Activated naive CD4-positive, alpha-beta T cell treated with anti-CD3 and anti-CD28 coated beads, Interleukin-2, amount 50 U/mL, for 72 hours (primary cell): ENCODE data around the gene ESPNL. TPM values are rescaled to one million over a fixed set of nuclear protein-coding genes. Genes with fewer than 3 reads are reported as not detected.

Experiments used
- ATAC-seq, 2 donors: fragments of 150-1000 bp; cut with Tn5 transposase; 2 replicates each; pipeline ENCODE4 v1.10.0; 2021; ENCODE audit warnings: mild to moderate bottlenecking in 2 of 2, moderate library complexity in 2 of 2
- DNase-seq, 2 donors: peaks; one replicate each; pipeline ENCODE4 v3.0.0; 2021 to 2022; ENCODE audit warnings: low spot score in 2 of 2
- H3K27ac Mint-ChIP-seq, 2 donors: one replicate each; pipeline ENCODE4 v1.8.0; 2022; ENCODE audit warnings: mild to moderate bottlenecking in 2 of 2, mixed read lengths in 2 of 2
- H3K36me3 Mint-ChIP-seq, 2 donors: one replicate each; pipeline ENCODE4 v1.8.0; 2022; ENCODE audit warnings: mixed read lengths in 2 of 2
- H3K9me3 Mint-ChIP-seq, 2 donors: one replicate each; pipeline ENCODE4 v1.8.0; 2022; ENCODE audit warnings: mixed read lengths in 2 of 2
- total RNA-seq, 2 donors: library from RNA; stranded (reverse); gene quantifications; one replicate each; pipeline ENCODE4 v1.2.3, GENCODE V29; 2022

ESPNL gene
- total RNA-seq, 2 donors from 2014 or later, result 0.18 to 0.43 TPM

- Mint-ChIP-seq H3K27ac (no peak overlapping the region), H3K36me3 (no peaks in the 10 kb centered on the region), H3K9me3 (no peaks in the 10 kb centered on the region)
- ATAC-seq (peak; percentile 24 to 61), DNase-seq (no peak)
Measured at GRCh38 chr2:238127165-238128060, 27.3 kb downstream of the ESPNL start.

DNA sequence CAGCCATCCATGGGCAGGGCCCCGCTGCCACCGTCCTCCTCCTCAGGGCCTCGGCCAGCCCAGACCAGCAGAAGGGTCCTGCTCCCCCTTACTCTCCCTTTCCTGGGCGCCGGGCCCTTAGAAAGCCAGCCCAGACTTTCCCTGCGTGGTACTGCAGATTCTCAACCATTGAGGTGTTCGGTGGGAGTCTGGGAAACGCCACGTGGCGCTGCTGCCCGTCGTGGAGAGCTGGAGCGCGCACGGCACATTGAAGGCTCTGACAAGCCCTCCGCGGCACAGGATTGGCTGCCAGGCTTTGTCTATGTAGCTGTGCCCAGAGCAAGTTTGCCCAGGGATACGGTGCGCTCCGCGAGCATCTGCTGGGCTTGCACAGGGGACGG is 27.9 kb downstream of the ESPNL start:
- Mint-ChIP-seq H3K36me3 (no peaks in the 10 kb centered on the region), H3K9me3 (no peaks in the 10 kb centered on the region), H3K27ac (no peak overlapping the region)
- DNase-seq (no peak), ATAC-seq (no peak)

DNA sequence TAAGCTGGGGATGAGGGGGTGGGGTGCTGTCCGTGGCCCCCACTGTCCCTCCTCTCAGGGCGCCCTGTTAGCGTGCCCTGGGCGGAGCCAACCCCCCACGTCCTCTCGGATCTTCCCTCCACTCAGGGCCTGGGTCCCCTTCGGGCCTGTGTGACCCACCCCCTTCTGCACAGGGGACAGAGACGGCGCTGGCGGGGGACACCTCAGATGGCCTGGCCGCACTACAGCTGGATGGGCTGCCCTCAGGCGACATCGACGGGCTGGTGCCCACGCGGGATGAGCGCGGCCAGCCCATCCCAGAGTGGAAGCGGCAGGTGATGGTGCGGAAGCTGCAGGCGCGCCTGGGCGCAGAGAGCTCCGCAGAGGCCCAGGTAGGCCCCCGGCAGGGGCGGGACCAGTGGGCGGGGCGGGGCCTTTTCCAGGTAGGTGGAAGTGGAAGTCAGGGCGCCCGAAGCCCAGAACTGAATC is 28.4 kb downstream of the ESPNL start:
- DNase-seq, result no peak
- Mint-ChIP-seq H3K9me3 (no peaks in the 10 kb centered on the region), H3K27ac (no peak overlapping the region), H3K36me3 (no peaks in the 10 kb centered on the region)
- no peak for ATAC-seq

GRCh38 chr2:238129166-238130010 is 29.2 kb downstream of the ESPNL start:
- ATAC-seq (no peak), DNase-seq (no peak)
- Mint-ChIP-seq H3K27ac (no peak overlapping the region), H3K36me3 (no peaks in the 10 kb centered on the region), H3K9me3 (no peaks in the 10 kb centered on the region)

GRCh38 chr2:238130111-238130695 is 30.1 kb downstream of the ESPNL start:
- no peaks in the 10 kb centered on the region for H3K9me3 Mint-ChIP-seq
- H3K27ac Mint-ChIP-seq, result no peak overlapping the region
- ATAC-seq, result no peak

DNA sequence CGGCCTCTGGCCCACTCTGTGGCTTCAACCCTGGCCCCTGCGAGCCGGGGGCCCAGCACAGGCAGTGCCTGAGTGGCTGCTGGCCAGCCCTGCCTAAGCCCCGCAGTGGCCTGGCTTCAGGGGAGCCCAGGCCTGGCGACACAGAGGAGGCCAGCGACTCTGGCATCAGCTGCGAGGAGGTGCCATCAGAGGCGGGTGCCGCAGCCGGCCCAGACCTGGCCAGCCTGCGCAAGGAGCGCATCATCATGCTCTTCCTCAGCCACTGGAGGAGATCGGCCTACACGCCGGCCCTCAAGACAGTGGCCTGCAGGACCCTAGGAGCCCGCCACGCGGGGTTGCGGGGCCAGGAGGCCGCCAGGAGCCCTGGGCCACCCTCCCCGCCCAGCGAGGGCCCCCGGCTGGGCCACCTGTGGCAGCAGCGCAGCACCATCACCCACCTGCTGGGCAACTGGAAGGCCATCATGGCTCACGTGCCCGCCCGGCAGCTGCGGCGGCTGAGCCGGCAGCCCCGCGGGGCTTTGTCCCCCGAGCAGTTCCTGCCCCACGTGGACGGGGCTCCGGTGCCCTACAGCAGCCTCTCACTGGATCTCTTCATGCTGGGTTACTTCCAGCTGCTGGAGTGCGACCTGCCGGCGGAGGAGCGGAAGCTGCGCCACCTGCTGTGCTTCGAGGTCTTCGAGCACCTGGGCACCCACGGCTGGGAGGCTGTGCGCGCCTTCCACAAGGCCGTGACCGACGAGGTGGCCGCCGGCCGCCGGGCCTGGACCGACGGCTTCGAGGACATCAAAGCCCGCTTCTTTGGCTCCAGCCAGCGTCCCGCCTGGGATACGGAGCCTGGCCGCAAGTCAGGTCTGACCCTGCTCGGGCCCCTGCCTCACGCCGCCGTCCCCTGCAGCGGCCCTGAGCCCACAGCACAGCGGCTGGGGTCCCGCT is 30.8 kb downstream of the ESPNL start:
- H3K9me3 Mint-ChIP-seq, result no peaks in the 10 kb centered on the region
- ATAC-seq, result no peak
- no peak overlapping the region for H3K27ac Mint-ChIP-seq
- H3K36me3 Mint-ChIP-seq, result no peaks in the 10 kb centered on the region
- DNase-seq, result no peak

More at GRCh38 chr2:238130111-238130695, 30.1 kb downstream of the ESPNL start:
- DNase-seq, result no peak
- no peaks in the 10 kb centered on the region for H3K36me3 Mint-ChIP-seq

DNA sequence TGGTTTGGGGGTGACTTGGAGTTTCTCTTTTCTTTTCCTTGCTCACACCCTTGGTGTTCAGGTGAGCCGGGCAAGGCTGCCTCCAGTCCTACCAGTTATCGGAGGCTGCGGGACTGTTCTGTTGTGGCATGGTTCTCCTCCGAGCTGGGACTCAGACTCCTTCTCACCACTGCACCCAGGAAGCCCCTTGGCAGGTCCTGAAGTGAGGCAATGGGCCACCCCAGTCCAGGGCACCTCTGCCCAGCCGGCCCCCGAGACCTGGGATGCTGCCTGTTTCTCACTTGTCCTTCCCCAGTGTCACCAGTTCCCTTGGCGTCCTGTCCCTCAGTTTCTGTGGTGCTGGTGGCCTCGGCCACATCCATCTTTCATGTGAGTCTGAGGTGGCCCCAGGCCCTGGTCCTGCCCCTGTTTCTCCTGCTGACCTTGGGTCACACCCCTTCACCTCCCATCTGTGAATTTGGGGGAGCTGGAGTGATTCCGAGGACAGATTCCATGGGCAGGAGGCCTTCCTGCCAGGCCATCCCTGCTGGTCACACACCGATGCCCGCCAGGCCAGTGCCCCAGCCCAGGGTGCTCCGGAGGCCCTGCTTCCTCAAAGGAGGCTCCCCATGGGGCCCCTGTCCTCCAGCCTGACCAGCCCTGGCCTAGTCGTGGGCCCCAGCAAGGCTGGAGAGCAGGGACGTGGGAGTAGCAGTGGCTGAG is 31.8 kb downstream of the ESPNL start:
- no peak for ATAC-seq
- Mint-ChIP-seq H3K9me3 (no peaks in the 10 kb centered on the region), H3K27ac (no peak overlapping the region), H3K36me3 (no peaks in the 10 kb centered on the region)
- no peak for DNase-seq

GRCh38 chr2:238132463-238133450 is 32.6 kb downstream of the ESPNL start:
- Mint-ChIP-seq H3K27ac (no peak overlapping the region), H3K36me3 (no peaks in the 10 kb centered on the region), H3K9me3 (no peaks in the 10 kb centered on the region)
- ATAC-seq, result no peak
- no peak for DNase-seq

DNA sequence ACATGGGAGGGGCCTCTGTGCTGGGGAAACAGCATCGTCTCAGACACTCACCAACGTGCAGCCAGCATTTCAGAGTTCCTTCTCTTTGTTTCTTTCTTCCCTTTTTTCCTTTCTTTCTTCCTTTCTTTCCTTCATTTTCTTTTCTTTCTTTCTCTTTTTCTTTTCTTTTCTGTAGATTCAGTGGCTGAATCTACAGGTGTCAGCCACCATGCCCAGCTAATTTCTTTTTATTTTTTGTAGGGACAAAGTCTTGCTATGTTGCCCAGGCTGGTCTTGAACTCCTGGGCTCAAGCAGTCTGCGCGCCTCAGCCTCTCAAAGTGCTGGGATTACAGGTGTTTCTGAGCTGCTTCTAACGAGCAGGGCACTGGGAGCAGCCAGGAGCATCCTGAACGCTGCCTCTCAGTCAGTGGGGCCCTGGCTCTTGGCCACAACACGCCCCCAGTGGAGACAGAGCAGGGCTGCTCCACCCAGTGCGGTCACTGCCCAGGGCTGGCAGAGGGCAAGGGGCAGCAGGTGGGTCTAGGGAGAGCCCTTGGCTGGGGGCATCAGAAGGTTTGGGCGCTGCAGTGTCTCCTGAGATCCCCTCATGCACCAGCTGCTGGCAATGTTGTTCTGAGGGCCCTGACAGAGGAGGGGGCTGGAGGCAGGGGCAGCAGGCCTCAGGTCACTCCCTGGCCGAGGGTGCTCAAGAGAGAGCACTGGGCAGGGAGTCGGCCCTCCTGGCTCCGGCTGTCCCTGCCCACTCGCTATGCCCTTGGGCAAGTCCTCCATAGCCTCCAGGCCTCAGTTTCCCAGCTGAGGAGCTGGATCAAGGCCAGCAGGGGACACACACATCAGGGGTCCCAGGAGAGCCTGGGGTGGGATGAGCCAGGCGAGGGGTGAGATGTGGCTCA is 33.6 kb downstream of the ESPNL start:
- ATAC-seq (no peak), DNase-seq (no peak)
- Mint-ChIP-seq H3K9me3 (no peaks in the 10 kb centered on the region), H3K27ac (peak overlapping the region in 1 of 2 donors; percentile 68), H3K36me3 (no peaks in the 10 kb centered on the region)

GRCh38 chr2:238134393-238134785 is 34.2 kb downstream of the ESPNL start:
- ATAC-seq, result no peak
- Mint-ChIP-seq H3K27ac (no peak overlapping the region), H3K9me3 (no peaks in the 10 kb centered on the region), H3K36me3 (no peaks in the 10 kb centered on the region)
- DNase-seq, result no peak

DNA sequence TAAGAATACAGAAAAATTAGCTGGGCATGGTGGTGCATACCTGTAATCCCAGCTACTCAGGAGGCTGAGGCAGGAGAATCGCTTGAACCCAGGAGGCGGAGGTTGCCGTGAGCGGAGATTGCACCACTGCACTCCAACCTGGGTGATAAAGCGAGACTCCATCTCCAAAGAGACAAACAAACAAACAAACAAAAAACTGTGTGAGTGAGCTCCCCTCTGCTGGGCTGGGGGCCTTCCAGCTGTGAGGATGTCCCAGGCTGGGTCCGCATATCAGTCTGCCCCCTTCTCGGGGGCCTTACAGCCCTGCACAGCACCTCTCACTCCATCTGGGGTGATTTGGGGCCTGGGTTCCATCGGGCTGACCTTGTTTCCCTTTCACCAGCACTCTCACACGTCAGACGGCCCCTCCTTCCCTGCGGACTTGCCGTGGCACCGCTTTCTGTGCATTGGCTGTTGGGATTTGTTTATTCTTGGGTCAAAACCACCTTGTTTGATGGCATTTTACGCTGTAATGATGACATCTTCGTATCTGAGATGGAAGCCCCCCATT is 35.5 kb downstream of the ESPNL start:
- ATAC-seq, result no peak

GRCh38 chr2:238136820-238137537 is 36.8 kb downstream of the ESPNL start:
- H3K36me3 Mint-ChIP-seq, result no peaks in the 10 kb centered on the region
- DNase-seq (no peak), ATAC-seq (no peak)
- no peak overlapping the region for H3K27ac Mint-ChIP-seq
- H3K9me3 Mint-ChIP-seq, result no peaks in the 10 kb centered on the region

More for the DNA sequence above, 35.5 kb downstream of the ESPNL start:
- no peaks in the 10 kb centered on the region for H3K36me3 Mint-ChIP-seq
- H3K9me3 Mint-ChIP-seq, result no peaks in the 10 kb centered on the region
- DNase-seq, result no peak
- H3K27ac Mint-ChIP-seq, result no peak overlapping the region

DNA sequence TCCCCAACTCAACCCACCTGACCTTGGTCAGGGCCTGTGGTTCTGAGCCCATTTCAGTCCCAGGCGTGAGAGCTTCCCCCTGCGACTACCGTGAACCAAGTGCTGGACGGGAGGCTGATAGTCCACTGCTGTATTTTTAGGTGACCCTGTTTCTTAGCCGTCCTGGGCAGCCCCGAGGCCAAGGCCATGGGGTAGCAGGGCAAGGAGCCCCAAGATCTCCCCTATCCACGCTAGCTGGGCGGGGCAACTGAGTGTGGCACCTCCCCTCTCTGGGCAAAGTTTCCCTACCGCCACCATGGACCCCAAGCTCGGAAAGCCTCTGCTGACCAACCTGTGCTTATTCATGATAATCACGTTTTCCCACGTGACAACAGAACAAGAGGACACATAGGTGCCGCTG is 37.7 kb downstream of the ESPNL start:
- Mint-ChIP-seq H3K9me3 (no peaks in the 10 kb centered on the region), H3K27ac (no peak overlapping the region), H3K36me3 (no peaks in the 10 kb centered on the region)
- ATAC-seq, result no peak
- DNase-seq, result no peak
